Measurements from ENCODE around the gene CACNA1C. TPM values are rescaled to one million over a fixed set of nuclear protein-coding genes. Genes with fewer than 3 reads are reported as not detected.
A peak's percentile ranks its signal among the peaks of the same experiment; 100 is the strongest.

Gene CACNA1C
- total and polyA plus RNA-seq, 8 donors = 0.31 to 55.8 (median 7.2) TPM

DNA sequence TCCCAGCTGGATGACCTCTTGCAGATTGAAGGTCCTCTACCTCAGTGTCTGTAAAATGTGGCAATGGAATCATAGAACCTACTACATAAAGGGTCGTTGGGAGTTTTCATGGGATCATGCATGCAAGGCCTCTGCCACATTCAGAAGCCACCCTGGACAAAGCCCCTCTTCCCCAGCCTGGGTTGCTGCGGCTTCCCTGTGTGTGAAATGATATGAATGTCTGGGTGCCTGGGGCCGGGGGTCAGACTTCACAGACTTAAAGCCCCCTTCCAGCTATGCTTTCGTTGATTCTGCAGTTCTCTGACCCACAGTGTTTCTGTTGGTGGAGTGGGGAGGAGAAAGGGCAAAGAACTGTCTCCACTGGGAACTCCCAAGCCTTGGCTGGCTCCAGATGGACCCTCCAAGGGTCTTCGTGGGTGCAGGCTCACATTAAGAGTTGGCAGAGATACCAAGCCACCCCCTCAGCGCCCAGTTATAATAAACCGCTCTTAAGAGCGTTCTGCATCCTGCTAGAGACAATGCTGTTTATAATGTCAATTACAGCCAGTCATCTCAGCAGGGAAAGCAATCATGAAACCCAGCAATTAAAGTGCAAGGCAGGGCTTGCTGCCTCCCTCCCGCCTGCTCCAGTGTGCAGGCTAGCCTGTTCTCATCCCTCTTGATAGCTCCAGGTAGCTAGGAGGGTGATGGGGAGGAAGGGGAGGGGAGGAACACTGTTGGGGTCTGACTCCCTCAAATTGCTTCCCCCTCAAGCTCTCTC is 531.0 kb downstream of the CACNA1C start:
- DNase-seq = no peak
- Histone ChIP-seq H3K27me3 (peaks cover 0 to 22% (median 0%) of the 10 kb centered on the region in 3 donors), H3K9me3 (no peaks in the 10 kb centered on the region), H3K4me1 (peaks cover 16 to 29% (median 25%) of the 10 kb centered on the region in 4 donors), H3K27ac (peak overlapping the region in 1 of 5 donors; percentile 2), H3K36me3 (peaks cover 0 to 23% (median 6%) of the 10 kb centered on the region in 4 donors), H3K4me3 (no peak overlapping the region)
- TF ChIP-seq EP300 (IDR thresholded peaks at IDR 0.05) = no peak
- TF ChIP-seq POLR2A (IDR thresholded peaks at IDR 0.05) = no peak
- TF ChIP-seq, protein P1, sequence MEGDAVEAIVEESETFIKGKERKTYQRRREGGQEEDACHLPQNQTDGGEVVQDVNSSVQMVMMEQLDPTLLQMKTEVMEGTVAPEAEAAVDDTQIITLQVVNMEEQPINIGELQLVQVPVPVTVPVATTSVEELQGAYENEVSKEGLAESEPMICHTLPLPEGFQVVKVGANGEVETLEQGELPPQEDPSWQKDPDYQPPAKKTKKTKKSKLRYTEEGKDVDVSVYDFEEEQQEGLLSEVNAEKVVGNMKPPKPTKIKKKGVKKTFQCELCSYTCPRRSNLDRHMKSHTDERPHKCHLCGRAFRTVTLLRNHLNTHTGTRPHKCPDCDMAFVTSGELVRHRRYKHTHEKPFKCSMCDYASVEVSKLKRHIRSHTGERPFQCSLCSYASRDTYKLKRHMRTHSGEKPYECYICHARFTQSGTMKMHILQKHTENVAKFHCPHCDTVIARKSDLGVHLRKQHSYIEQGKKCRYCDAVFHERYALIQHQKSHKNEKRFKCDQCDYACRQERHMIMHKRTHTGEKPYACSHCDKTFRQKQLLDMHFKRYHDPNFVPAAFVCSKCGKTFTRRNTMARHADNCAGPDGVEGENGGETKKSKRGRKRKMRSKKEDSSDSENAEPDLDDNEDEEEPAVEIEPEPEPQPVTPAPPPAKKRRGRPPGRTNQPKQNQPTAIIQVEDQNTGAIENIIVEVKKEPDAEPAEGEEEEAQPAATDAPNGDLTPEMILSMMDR (IDR thresholded peaks at IDR 0.05) = no peak
- TF ChIP-seq POLR2AphosphoS5 (IDR thresholded peaks at IDR 0.05) = no peak
- intact Hi-C loops (cut with DNase I; ENCODE audit: low total_unique reads) = no loop called here
- 74 to 85% (median 79%) methylated on average over 9 of the region's 9 CpGs for WGBS, 5 donors

DNA sequence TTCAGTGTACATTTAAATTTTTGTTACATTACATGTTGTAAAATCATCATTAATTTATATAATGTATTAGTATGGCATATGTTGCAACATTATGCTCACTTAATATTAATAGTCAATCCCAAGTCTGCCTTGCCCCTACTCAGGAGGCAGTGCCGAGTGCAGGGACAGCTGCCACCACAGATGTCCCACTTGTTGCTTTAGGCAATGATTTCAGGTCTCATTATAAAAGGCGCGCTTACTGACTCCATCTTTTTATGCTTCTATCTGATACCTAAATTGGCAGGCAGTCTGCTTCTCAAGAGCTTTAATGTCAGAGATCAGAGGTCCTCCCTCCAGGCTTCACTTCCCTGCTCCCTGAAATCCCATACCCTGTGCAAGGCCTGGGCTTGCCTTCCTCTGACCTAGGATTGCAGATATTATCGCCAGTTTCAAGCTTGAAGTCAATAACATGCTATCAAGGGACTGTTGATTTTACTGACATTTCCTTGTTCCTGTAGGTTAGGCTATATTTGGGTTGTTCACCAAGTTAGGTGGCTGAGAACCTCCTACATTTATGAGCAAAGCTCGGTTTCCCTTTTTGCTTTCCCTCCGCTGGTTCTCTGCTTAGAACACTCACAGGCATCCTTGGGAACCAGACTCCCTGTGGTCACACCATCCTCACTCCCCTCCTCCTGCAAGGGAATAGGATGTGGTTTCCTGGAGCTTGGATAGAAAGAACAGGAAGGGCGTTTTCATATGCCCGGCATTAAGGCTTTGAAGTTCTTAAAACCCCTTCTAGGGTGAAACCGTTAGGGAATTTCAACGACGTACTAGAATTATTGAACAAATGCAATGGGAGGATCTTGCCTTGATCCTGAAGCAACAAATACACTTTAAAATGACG is 533.6 kb downstream of the CACNA1C start:
- peaks cover 16 to 29% (median 25%) of the 10 kb centered on the region in 4 donors for H3K4me1 ChIP-seq
- intact Hi-C loops (cut with DNase I; ENCODE audit: low total_unique reads) = no loop called here
- H3K36me3 ChIP-seq = peaks cover 0 to 34% (median 9%) of the 10 kb centered on the region in 4 donors
- 22 to 43% (median 33%) methylated on average over 12 of the region's 12 CpGs for WGBS, 5 donors
- H3K27ac ChIP-seq = peak overlapping the region; percentile 2 to 51 (median 22)
- H3K27me3 ChIP-seq = peaks cover 0 to 22% (median 0%) of the 10 kb centered on the region in 3 donors
- TF ChIP-seq, protein P1 (IDR thresholded peaks at IDR 0.05) = no peak
- TF ChIP-seq POLR2AphosphoS5 (IDR thresholded peaks at IDR 0.05) = peak in 2 of 3 donors; percentile 27 to 78
- DNase-seq = peak in 1 of 2 donors; percentile 40
- no peak overlapping the region for H3K4me3 ChIP-seq
- peaks cover 0 to 2% (median 0%) of the 10 kb centered on the region in 4 donors for H3K9me3 ChIP-seq

DNA sequence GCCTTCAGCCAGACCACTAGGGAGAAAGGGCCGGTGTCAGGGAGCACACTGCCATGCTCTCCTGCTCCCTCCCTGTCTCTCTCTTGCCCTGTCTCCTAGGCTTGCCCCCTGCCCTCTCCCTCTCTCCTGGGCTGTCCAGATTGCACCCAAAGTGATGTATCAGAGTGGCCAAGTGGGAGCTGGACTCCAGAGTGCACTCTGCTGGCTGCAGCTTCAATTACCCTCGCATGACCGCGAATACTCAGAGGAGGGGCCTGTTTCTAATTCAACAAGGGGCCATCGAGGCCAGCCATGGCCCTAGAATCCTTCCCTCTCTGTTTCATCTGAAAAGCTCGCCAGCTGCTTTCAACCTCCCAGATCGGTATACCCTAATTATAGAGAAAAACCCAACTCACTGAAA is 535.6 kb downstream of the CACNA1C start:
- intact Hi-C loops (cut with DNase I; ENCODE audit: low total_unique reads) = no loop called here
- Histone ChIP-seq H3K9me3 (peaks cover 0 to 6% (median 0%) of the 10 kb centered on the region in 4 donors), H3K27me3 (peaks cover 0 to 6% (median 0%) of the 10 kb centered on the region in 3 donors), H3K4me3 (no peak overlapping the region), H3K27ac (no peak overlapping the region), H3K4me1 (peaks cover 10 to 18% (median 15%) of the 10 kb centered on the region in 4 donors), H3K36me3 (peaks cover 0 to 53% (median 15%) of the 10 kb centered on the region in 4 donors)
- 89 to 95% (median 94%) methylated on average over 7 of the region's 7 CpGs for WGBS, 5 donors
- TF ChIP-seq EP300 (IDR thresholded peaks at IDR 0.05) = no peak
- TF ChIP-seq POLR2A (IDR thresholded peaks at IDR 0.05) = no peak
- TF ChIP-seq, protein P1 (IDR thresholded peaks at IDR 0.05) = no peak
- no peak for TF ChIP-seq POLR2AphosphoS5 (IDR thresholded peaks at IDR 0.05)
- DNase-seq = no peak

DNA sequence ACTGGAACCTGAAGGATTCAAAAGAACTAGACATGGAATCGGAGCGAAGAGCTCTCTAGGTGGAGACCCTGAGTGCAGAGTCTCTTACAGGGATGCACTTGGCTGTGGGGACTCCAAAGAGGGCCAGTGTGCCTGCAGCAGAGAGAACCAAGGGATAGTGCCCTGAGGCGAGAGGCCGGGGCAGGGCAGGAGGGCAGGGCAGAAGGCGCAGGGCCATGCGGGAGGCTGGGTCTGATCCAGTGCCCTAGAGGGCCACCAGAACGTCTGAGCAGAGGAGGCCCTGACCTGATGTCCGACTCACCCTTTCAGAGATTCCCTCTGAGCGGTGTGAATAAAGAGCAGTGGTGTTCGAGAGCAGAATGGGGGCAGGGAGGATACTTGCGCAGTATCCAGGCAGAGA is 536.6 kb downstream of the CACNA1C start:
- intact Hi-C loops (cut with DNase I; ENCODE audit: low total_unique reads) = no loop called here
- Histone ChIP-seq H3K36me3 (peaks cover 0 to 62% (median 19%) of the 10 kb centered on the region in 4 donors), H3K27ac (no peak overlapping the region), H3K9me3 (peaks cover 0 to 8% (median 5%) of the 10 kb centered on the region in 4 donors), H3K4me3 (no peak overlapping the region), H3K27me3 (no peaks in the 10 kb centered on the region), H3K4me1 (peaks cover 9 to 16% (median 13%) of the 10 kb centered on the region in 4 donors)
- DNase-seq = no peak
- TF ChIP-seq EP300 (IDR thresholded peaks at IDR 0.05) (no peak), POLR2AphosphoS5 (IDR thresholded peaks at IDR 0.05) (no peak), POLR2A (IDR thresholded peaks at IDR 0.05) (no peak)
- TF ChIP-seq, protein P1 (IDR thresholded peaks at IDR 0.05) = no peak
- WGBS, 5 donors = 91 to 96% (median 93%) methylated on average over 10 to 11 of the region's 11 CpGs
